Smooth muscle cell of the brain vasculature (primary cell): ENCODE measurements around the gene SORBS2.

Experiments used
- DNase-seq: peaks from one replicate; pipeline ENCODE4 v3.0.0-alpha.2; 2012; ENCODE audit warnings: low read depth, low spot score

Gene SORBS2

GRCh38 chr4:185638548-185639301, 173.3 kb downstream of the SORBS2 start:
- no peak for DNase-seq

GRCh38 chr4:185638093-185638492, 173.9 kb downstream of the SORBS2 start:
- no peak for DNase-seq

- no peak for DNase-seq
These were observed 174.7 kb downstream of the SORBS2 start for GRCh38 chr4:185637163-185637875.

GRCh38 chr4:185634066-185634652, 177.8 kb downstream of the SORBS2 start:
- DNase-seq, result no peak

- no peak for DNase-seq
These were observed 185.2 kb downstream of the SORBS2 start for GRCh38 chr4:185626798-185627197.

- DNase-seq, result no peak
These were observed 186.5 kb downstream of the SORBS2 start for GRCh38 chr4:185625503-185625902.

GRCh38 chr4:185624259-185624589, 187.8 kb downstream of the SORBS2 start:
- no peak for DNase-seq

GRCh38 chr4:185623444-185624258, 188.3 kb downstream of the SORBS2 start:
- no peak for DNase-seq

GRCh38 chr4:185608185-185608584, 203.8 kb downstream of the SORBS2 start:
- no peak for DNase-seq

- no peak for DNase-seq
These were observed 209.6 kb downstream of the SORBS2 start for GRCh38 chr4:185602397-185602796.

GRCh38 chr4:185600801-185601434, 211.1 kb downstream of the SORBS2 start:
- DNase-seq, result no peak

- no peak for DNase-seq
These were observed 212.3 kb downstream of the SORBS2 start for GRCh38 chr4:185599553-185600243.

- no peak for DNase-seq
These were observed 213.0 kb downstream of the SORBS2 start for GRCh38 chr4:185598846-185599552.

GRCh38 chr4:185597532-185598188, 214.3 kb downstream of the SORBS2 start:
- DNase-seq, result peak; percentile 62

GRCh38 chr4:185592845-185593488, 219.0 kb downstream of the SORBS2 start:
- no peak for DNase-seq

- no peak for DNase-seq
These were observed 219.6 kb downstream of the SORBS2 start for GRCh38 chr4:185592438-185592837.

- no peak for DNase-seq
These were observed 220.3 kb downstream of the SORBS2 start for GRCh38 chr4:185591679-185592141.

- DNase-seq, result no peak
These were observed 221.0 kb downstream of the SORBS2 start for GRCh38 chr4:185590982-185591381.
